Nephron progenitor cell (in vitro differentiated cells): ENCODE data around the gene KRT74.

Experiments
- DNase-seq: peaks from one replicate; pipeline ENCODE4 v3.0.0; 2021
- H3K27ac Mint-ChIP-seq: 2 replicates; pipeline ENCODE4 v1.8.0; 2021; ENCODE audit warnings: mild to moderate bottlenecking, moderate library complexity, mixed read lengths
- H3K27me3 Mint-ChIP-seq: 2 replicates; pipeline ENCODE4 v1.8.0; 2021; ENCODE audit warnings: mild to moderate bottlenecking, low read depth, mixed read lengths; ENCODE audit not compliant: poor library complexity
- H3K36me3 Mint-ChIP-seq: 2 replicates; pipeline ENCODE4 v1.8.0; 2021; ENCODE audit warnings: low read depth, mixed read lengths
- H3K4me1 Mint-ChIP-seq: 2 replicates; pipeline ENCODE4 v1.8.0; 2021; ENCODE audit warnings: mixed read lengths
- H3K4me3 Mint-ChIP-seq: 2 replicates; pipeline ENCODE4 v1.8.0; 2021; ENCODE audit warnings: mild to moderate bottlenecking, moderate library complexity, mixed read lengths
- H3K9me3 Mint-ChIP-seq: 2 replicates; pipeline ENCODE4 v1.8.0; 2021; ENCODE audit warnings: mild to moderate bottlenecking, moderate library complexity, mixed read lengths
- TF ChIP-seq, protein P1 (sequence below): fragments of 200-600 bp; sonication (generic); IDR thresholded peaks from 2 replicates; pipeline ENCODE4 v1.5.0; 2021; ENCODE audit warnings: antibody characterized with exemption

Gene KRT74

DNA sequence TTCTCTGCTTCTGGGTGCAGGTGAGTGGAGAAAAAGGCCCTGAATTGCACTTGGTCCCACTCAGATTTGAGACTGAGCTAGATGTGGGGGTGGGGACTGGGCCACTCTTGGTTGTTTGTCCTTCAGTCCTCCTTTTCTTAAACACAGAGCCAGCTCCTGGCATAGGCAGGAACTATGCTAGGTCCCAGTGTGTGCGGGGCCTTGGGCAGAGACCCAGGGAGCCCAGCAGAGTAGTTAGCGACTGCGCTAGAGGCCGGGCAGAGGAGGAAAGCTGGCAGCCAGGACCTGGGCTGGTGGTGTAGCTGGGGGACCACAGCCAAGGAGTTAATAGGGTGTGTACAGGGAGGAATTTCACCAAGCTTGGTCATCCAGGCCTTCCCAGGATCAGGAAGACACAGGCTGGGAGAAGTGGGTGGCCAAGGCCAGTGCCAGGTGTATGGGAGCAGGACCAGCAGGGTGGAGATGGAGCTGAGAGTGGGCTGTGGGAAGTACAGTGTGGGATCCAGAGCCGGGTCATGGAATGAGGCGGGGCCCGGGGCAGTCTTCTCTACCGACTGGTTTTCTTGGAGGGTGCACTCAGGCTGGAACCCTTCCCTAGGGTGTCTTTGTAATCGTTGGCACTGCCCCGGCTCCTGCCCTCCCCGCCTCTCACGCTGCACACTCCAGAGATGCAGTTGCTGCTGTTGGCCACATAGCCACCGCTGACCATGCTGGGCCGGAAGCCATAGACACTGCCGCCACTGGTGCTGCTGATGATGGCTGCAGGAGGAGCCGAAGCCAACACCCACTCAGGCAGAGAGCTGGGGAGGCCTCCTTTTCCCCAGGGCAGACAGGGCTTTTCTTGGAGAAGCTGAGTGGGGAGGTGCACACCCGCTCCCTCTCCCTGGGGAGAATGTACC is 29.4 kb downstream of the KRT74 start:
- Mint-ChIP-seq H3K4me3 (no peak overlapping the region), H3K36me3 (no peaks in the 10 kb centered on the region), H3K27me3 (peaks cover 5% of the 10 kb centered on the region), H3K27ac (no peak overlapping the region), H3K9me3 (no peaks in the 10 kb centered on the region), H3K4me1 (peaks cover 27% of the 10 kb centered on the region)
- TF ChIP-seq, protein P1, sequence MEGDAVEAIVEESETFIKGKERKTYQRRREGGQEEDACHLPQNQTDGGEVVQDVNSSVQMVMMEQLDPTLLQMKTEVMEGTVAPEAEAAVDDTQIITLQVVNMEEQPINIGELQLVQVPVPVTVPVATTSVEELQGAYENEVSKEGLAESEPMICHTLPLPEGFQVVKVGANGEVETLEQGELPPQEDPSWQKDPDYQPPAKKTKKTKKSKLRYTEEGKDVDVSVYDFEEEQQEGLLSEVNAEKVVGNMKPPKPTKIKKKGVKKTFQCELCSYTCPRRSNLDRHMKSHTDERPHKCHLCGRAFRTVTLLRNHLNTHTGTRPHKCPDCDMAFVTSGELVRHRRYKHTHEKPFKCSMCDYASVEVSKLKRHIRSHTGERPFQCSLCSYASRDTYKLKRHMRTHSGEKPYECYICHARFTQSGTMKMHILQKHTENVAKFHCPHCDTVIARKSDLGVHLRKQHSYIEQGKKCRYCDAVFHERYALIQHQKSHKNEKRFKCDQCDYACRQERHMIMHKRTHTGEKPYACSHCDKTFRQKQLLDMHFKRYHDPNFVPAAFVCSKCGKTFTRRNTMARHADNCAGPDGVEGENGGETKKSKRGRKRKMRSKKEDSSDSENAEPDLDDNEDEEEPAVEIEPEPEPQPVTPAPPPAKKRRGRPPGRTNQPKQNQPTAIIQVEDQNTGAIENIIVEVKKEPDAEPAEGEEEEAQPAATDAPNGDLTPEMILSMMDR = no peak
- no peak for DNase-seq

- Mint-ChIP-seq H3K4me1 (peaks cover 39% of the 10 kb centered on the region), H3K36me3 (no peaks in the 10 kb centered on the region), H3K9me3 (no peaks in the 10 kb centered on the region), H3K27me3 (no peaks in the 10 kb centered on the region), H3K27ac (no peak overlapping the region), H3K4me3 (no peak overlapping the region)
- TF ChIP-seq, protein P1 = no peak
- no peak for DNase-seq
These were observed 30.8 kb downstream of the KRT74 start for GRCh38 chr12:52542785-52543318.

DNA sequence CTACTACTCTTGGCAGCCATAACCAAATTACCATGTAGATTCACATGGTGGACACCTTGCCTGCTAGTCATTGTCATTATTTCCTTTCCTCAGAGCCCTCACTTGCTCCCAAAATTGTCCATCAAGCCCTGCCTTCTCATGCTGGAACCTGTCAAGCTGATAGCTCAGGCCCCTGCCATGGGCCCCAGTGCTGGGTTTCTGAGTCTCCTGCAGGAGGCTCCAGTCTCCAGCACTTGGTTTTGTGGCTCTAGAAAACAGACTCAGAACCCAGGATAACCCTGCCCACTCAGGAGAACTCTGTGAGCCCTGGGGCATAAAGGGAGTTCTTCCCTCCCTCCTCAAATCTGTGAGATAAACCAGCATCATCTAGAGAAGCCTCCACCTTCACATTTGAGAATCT is 31.5 kb downstream of the KRT74 start:
- DNase-seq = no peak
- Mint-ChIP-seq H3K9me3 (no peaks in the 10 kb centered on the region), H3K4me3 (no peak overlapping the region), H3K27me3 (no peaks in the 10 kb centered on the region), H3K27ac (no peak overlapping the region), H3K36me3 (no peaks in the 10 kb centered on the region), H3K4me1 (peaks cover 39% of the 10 kb centered on the region)
- TF ChIP-seq, protein P1 = no peak

DNA sequence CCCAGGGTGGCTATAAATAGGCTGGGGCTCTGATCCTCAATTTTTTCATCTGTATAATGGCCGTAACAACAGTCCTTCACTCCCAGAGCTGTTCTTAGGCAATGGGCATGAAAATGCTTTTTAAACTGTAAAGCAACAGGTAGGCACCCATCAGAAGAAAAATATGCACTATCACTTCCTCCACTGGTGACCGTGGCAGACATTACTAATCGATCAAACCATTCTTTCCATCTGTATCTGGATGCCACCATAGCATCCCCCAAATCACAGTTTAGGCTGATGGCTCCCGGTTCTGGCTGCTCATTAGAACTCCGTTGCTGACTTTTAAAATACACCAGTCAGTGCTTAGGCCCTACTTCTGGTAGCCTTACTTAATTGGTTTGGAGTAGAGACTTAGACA is 31.9 kb downstream of the KRT74 start:
- Mint-ChIP-seq H3K4me3 (no peak overlapping the region), H3K9me3 (no peaks in the 10 kb centered on the region), H3K4me1 (peaks cover 39% of the 10 kb centered on the region), H3K27ac (no peak overlapping the region), H3K27me3 (no peaks in the 10 kb centered on the region), H3K36me3 (no peaks in the 10 kb centered on the region)
- TF ChIP-seq, protein P1 = no peak
- no peak for DNase-seq

DNA sequence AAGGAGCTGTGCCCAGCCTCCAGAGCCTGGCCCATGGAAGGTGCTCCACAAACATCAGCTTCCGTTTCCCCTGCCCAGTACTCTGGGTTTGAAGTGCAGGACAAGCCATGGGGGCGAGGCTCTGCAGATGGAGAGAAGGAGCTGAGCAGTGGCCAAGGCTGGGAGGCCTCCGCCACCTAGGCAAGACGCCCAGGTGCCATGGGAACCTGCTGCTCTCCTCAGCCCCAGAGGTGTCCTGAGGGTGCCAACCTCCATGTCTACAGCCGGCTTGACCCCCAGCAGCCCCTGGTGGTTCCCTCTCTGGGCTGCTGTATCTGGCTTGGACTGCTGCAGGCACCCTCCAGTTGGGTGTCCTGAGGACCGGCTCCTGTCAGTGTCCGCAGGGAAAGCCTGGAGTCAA is 33.1 kb downstream of the KRT74 start:
- TF ChIP-seq, protein P1 = no peak
- no peaks in the 10 kb centered on the region for H3K9me3 Mint-ChIP-seq
- no peak overlapping the region for H3K27ac Mint-ChIP-seq
- H3K4me3 Mint-ChIP-seq = no peak overlapping the region
- no peaks in the 10 kb centered on the region for H3K27me3 Mint-ChIP-seq
- DNase-seq = no peak
- no peaks in the 10 kb centered on the region for H3K36me3 Mint-ChIP-seq
- H3K4me1 Mint-ChIP-seq = peaks cover 39% of the 10 kb centered on the region

- Mint-ChIP-seq H3K4me1 (peaks cover 35% of the 10 kb centered on the region), H3K27ac (no peak overlapping the region), H3K4me3 (no peak overlapping the region), H3K36me3 (no peaks in the 10 kb centered on the region), H3K9me3 (no peaks in the 10 kb centered on the region), H3K27me3 (no peaks in the 10 kb centered on the region)
- no peak for DNase-seq
- TF ChIP-seq, protein P1 = no peak
These were observed 33.8 kb downstream of the KRT74 start for GRCh38 chr12:52539821-52540173.
